NCI-H1417 treated with DMSO at 0.1 percent for 48 hours (cell line): ENCODE measurements around the gene ANXA2.
"Not testable (repeated sequence)": the region's sequence is repeated elsewhere in the genome, so short reads cannot be mapped to it uniquely, and the experiment has no call there.

Experiments
- DNase-seq: peaks from one replicate; lab custom pipeline; 2025; lab: John Stamatoyannopoulos, UW

The ANXA2 gene

GRCh38 chr15:60410350-60410749, 12.6 kb upstream of the ANXA2 start:
- not testable (repeated sequence) for DNase-seq

DNA sequence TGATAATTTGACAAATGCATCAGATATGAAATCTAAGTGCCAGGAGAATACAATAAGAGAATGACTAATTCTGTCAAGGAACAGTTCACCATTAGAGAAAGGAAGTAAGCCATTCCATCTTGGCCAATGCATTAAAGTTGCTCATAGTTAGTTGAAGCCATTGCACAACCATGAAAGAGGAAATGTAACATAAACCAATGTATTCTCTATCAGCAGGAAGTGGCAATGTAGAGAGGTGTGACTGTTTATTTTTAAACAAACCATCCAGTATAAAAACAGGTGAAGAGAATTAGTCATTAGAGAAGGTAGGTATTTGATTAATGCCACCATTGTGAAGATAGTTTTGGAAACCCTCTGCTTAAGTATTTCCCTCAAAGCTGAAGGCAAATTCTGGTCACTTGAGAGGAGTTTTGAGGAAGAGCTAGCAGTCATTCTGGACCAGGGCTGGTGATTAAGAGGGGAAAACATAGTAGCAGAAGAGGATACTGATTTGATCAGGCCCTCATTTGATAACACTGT, 10.7 kb upstream of the ANXA2 start:
- DNase-seq = no peak

- DNase-seq = no peak
Measured at GRCh38 chr15:60407415-60407805, 9.6 kb upstream of the ANXA2 start.

- no peak for DNase-seq
Measured at GRCh38 chr15:60406513-60407414, 9.0 kb upstream of the ANXA2 start.

- DNase-seq = no peak
Measured at GRCh38 chr15:60405399-60405798, 7.6 kb upstream of the ANXA2 start.

- not testable (repeated sequence) for DNase-seq
Measured at GRCh38 chr15:60404351-60404750, 6.6 kb upstream of the ANXA2 start.

DNA sequence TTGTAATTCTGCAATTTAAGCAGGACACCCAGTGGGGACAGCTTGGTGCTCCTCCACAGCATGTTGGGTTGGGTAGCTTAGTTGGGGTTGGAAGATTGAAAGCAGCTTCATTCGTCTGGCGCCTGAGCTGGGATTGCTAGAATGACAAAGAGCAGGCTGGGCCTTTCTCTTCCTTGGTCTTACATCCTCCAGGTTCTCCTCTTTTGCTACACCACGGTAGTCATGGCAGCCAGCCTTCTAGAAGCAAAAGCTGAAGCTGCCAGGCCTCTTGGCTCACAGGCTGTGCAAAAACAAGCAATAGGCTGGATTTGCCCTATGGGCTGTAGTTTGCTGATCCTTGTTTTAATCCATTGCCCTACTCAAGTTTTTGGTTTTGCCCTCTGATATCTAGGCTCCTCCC, 3.2 kb upstream of the ANXA2 start:
- no peak for DNase-seq

DNA sequence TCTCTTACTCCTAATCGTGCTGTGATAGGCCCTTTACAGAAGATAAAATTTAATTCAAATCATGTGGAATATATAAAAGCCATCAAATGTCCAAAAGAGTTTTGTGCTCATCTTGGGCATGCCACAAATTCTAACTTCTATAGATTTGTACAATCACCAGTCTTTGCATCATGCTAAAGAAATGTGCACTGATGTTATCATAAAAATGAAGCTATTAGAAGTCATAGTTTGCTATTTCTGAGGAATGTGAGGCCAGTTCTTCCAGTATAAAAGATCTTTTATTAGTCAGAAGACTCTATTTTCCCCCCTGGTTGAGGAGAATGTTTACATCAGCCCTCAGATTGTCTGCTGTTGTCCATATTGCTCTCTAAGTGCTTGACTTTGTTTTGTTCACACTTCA, 2.1 kb upstream of the ANXA2 start:
- DNase-seq = no peak

GRCh38 chr15:60399246-60399915, 1.6 kb upstream of the ANXA2 start:
- no peak for DNase-seq

- DNase-seq = no peak
Measured at GRCh38 chr15:60396958-60397771, 621 bp downstream of the ANXA2 start.

- no peak for DNase-seq
Measured at GRCh38 chr15:60396560-60396957, 1.2 kb downstream of the ANXA2 start.

DNA sequence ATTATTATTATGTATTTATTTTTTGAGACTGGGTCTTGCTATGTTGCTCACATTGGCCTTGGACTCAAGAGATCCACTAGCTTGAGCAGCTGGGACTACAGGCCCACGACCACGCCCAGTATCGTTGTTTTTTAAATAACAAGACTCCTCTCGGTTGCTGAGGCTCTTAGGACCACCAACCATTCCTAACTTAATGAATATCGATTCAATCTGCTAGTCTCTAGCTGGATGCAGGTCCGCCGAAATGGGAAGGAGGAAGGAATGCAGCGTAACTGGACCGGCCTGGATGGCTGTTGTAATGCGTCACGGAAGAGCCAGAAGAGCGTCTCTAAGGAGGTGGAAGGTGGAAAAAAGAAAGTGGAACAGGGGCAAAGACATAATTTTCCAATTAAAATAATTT, 1.7 kb downstream of the ANXA2 start:
- DNase-seq = no peak

- no peak for DNase-seq
Measured at GRCh38 chr15:60395276-60396011, 2.3 kb downstream of the ANXA2 start.

- no peak for DNase-seq
Measured at GRCh38 chr15:60394689-60395097, 3.1 kb downstream of the ANXA2 start.

DNA sequence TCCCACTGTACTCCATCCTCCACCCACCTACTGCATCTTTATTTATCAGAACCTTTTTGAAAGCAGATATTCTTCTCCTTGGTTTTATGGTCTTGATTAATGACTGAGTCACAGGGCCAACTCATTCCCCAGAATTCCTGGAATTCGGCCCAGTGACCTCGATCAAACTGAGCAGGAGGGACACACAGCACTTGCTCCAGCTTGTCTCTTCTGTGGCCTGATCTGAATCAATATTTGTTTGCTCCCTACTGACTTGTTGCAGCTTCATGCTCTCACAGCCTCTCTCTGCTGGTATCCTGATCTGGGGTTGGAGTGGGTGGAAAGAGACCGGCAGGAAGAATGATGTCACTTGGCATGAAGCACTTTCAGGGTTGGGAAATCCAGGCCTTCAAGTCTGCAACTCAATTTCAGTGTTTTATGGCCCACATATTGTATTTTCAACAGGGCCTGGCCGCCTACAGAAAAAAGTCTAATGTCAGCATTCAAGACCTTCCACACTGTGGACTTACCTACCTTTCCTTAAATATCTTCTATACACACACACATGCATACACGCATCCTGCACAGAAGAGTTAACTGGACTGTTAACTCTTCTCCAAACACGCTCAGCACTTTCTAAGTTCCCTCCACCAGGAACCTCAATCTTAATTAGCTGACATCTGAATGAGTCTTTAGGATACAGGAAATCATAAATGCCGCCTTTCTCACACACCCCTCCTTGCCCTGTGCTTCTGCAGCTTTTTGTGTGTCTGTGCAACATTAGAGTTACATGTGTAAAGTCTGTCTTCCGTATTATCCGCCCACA, 4.6 kb downstream of the ANXA2 start:
- no peak for DNase-seq

- no peak for DNase-seq
Measured at GRCh38 chr15:60392601-60392985, 5.2 kb downstream of the ANXA2 start.

DNA sequence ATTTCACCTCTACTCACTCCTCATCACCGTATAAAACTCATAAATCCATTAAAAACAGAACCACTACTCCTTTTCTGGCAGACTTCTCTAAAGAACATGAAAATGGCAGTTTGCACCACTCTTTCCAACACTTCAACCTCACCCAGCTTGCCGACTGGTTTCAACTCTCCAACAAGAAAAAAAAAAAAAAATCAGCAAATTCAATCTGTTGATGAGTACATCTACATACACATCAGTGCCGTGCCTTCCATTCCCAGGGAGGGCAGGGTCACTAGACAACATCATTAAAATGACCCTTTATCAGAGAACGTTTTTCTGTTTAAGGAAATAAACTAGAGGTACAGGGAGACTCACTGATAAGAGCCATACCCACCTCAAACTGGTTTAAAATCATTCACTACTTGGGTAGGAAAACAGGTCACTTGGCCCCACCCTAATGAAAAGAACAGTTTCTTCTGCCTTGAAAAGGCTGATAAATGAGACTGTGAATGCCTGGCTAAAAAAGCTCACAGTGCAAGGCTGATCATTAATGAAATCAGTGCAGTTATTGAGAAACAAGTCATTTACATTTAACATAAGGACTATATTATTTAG, 6.0 kb downstream of the ANXA2 start:
- no peak for DNase-seq

DNA sequence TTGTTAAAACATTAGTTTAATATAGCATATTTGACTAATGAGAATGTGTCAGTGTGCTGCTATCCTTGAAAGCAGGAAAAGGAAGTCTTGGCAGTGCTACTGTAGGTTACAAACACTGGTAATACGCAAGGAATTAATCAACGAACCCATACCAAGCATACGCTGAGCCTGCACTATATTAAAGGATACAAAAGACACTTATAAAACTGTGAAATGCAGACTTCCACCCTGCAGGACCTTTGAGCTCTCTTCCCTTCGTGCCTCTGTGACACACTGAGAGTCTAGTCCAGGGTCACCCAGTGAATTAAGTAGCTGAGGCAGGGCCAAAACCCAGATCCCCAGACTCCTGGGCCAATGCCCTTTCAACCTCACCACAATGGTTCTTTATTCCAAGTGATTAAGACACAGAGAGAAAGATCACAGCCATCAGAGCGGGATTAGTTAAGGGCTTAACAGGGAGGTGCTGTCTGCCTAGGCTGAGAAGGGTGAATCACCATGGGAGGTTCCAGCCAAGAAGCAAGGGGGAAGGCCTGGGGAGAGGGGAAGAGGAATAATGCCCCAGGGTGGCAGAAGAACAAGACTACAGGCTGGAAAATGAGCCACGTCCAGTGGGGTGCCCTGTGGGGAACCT, 6.8 kb downstream of the ANXA2 start:
- DNase-seq = no peak

DNA sequence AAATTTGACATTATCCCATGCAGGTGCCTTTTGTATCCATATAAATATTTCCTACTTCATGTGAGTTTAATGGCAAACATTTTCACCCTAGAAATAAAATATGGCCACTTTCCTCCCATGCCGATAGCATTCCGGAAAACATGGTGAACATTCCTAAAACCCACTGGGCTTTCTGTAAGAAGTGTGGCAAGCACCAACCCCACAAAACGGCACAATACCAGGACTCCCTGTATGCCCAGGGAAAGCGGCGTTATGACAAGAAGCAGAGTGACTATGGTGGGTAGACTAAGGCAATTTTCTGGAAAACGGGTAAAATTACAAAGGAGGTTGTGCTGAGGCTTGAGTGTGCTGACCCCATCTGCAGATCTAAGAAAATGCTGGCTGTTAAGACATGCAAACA, 7.6 kb downstream of the ANXA2 start:
- DNase-seq = no peak
